Stimulated activated CD4-positive, alpha-beta T cell treated with anti-CD3 and anti-CD28 coated beads, TNF-alpha, amount 100 ng/mL, for 4 hours (primary cell): ENCODE results near the gene C22orf31.
A peak's percentile ranks its signal among the peaks of the same experiment; 100 is the strongest.

Experiments
- DNase-seq, 3 experiments: peaks; one replicate each; pipeline ENCODE4 v3.0.0-alpha.2; 2020; ENCODE audit warnings: low read depth in 3 of 3

C22orf31 gene

DNA sequence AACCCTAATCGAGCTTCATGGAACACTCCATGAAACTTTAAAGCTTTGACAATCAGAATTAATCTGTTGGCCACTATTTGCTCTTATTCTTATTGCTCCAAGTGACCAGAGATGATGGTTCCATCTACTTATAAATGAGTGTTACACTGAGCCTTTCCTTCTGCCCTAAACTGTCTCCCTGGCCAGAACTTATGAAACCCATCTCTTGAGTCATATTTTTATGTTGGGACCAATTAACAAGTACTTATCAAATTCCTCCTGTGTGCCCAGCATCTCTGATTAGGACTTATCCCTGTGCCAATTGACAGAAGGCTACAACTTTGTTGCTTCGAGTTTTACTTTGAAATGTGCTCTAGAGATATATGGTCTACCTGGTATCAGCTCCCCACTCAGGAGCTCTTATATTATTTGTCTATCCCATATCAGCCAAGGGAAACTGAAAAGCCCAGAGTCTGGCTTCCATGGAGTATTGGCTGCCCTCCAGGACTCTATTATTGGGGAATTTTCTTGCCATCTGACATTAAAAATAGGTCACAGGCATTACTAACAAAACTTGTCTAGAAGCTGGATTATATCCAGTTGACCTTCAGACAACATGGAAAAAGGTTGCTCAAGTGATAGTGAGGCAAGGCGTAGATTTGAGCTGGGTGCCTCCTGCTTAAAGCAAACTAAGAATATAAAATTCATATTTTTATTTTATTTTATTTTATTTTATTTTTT, 20.0 kb upstream of the C22orf31 start:
- no peak for DNase-seq

DNA sequence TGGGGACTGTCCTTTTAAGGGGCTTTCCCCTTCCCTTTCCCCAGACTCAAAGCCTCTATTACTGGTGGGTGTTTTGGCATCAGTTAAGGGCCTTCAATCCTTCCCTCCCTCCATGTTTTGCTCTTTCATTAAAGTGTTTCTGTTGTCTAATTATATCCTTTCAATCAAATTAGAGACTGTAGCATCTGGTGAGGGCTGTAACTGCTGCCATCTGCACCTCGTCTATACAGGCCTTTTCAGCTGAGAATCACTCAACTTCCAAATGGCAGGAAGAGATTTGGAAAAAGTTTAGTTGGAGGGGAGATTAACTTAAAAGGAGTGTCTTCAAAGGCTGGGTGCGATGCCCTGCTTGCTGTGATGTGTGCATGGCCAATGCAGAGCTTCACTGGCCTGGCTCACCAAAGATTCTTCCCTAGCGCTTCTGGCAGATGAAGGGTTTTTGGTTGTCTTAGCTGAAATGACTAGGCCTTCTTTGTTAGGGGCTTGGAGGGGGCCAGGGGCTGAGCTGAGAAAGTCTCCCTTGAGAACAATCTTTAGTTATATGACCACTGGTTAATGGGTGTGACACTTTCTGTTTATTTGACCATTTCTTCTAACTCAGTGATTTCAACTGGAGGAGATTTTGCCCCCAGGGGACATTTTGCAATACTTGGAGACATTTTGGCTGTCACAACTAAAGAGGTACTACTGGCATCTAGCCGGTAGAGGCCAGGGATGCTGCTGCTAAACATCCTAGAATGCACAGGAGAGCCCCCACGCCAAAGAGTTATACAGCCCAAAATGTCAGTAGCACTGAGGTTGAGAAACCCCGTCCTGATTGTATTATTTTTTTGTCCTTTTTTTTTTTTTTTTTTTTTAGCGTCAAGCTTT, 18.7 kb upstream of the C22orf31 start:
- DNase-seq, result no peak

DNA sequence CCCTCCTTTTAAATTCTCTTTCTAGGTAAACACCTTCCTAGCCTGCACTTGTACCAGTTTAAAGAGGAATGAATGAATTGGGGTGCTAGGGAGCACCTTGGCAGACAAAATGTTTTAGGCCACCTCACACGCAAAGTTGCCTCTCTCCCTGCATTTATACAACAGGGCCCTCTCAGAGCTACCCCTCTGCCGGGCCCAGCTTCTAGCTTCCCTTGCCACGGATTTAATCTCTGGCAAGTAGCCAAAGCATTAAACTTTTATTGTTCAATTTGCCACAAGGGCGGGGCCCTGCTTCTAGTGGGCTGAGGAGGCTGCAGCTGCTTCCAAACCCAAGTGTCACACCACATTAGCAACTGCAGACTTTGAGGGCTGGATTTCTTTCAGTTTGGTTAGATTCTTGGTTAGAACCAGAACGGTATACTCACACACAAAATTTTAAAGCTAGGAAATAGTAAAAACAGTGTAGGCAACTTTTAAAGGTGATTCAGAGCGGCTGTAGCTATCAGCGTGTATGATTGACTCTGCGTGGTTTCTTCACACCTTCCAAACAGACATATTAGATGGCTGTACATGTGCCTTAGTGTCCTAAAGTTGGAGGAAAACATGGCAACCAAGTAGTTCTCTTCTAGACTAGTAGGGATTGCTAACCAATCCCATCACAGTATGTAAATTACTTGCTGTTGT, 17.7 kb upstream of the C22orf31 start:
- DNase-seq, result no peak

DNA sequence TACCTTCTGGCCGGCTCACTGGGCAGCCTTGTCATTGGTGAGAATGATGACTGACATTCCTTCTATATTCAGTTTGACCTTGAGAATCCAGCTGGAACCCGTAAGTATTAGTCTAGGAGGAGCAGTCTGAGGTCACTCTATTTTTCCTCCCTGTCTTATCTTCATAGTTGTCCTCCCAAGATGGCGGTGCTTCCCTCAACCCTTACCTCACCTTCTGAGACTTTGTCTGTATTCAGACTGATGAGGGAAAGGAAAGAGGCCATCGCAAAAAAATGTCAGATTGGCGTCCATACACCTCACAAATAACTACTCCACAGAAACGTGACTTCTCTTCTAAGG, 17.2 kb upstream of the C22orf31 start:
- DNase-seq, result no peak

DNA sequence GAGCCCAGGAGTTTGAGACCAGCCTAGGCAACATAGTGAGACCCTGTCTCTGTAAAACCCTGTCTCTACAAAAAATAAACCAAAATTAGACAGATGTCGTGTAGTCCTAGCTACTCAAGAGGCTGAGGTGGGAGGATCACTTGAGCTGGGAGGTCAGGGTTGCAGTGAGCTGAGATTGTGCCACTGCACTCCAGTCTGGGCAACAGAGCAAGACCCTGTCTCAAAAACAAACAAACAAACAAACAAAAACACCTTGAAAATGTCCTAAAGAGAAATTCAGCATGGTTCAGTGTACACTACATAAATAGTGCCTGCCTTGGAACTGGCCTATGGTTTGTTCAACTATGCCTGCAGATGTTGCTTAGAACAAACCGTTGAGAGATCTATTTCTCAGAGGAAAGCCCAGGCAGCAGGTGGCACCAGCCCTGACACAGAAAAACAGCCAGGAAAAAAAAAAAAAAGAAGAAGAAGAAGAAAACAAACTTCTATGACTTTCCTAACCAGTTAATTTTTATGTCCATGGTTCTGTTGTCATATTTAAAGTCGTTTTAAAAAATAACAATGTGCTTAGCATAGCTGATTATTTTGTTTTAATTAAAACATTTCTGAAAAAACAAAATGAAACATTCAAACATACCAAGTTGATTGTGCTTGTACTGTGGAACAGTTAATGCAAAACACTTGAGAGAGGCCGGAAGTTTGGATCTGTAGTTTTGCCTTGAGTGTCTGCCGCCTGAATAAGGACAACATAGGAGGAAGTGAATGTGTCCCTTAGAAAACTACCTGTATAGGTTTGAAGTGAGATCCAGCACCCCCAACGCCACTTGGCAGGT, 16.6 kb upstream of the C22orf31 start:
- no peak for DNase-seq

DNA sequence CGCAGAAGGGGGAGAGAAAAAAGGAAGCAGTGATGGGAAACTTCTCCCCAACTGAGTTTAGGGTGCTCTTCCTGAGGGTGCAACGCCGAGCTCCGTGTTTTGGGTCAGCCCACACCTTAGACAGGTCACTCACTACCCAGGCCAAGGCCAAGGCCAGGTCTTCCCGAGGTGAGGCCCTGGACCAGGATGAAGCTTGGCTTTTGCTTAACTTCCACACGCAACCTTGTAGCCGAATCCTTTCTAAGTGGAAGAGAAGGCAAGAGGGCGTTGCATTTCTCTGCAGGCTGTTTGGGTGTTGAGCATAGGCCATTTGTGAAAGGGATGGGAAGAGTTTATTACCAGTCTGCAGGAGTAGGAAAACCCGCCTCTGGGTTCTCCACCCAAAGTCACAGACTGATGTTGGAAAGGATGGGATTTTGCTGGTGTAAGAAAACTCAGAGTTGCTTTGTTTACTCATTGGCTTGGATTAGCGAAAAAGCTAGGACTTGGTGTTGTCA, 12.7 kb upstream of the C22orf31 start:
- no peak for DNase-seq

DNA sequence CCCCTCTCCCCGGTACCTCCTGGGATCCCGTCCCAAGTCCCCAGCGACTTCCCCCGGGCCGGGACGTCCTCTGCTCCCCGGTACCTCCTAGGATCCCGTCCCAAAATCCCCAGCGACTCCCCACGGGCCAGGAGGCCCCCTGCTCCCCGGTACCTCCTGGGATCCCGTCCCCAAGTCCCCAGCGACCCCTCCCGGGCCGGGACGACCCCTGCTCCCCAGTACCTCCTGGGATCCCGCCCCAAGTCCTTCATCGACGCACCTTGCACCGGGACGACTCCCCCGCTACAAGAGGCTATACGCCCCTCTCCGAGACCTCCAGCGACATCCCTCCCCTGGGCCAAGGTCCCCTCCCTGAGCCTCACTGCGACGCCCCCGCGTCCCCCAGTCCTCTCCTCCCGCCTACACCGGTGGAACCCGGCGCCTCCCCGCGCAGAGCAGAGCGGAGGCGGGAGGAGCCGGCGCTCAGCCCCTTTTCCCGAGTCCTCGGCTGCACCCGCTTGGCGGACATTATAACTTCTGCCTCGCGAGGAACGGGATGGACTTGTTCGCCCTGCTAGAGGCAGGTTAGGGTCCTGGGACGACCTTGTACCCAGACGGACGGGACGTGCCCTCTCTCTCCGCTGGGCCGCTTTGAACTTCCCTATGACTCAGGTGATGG, 12.1 kb upstream of the C22orf31 start:
- peak in 1 of 3 experiments; percentile 28 for DNase-seq

DNA sequence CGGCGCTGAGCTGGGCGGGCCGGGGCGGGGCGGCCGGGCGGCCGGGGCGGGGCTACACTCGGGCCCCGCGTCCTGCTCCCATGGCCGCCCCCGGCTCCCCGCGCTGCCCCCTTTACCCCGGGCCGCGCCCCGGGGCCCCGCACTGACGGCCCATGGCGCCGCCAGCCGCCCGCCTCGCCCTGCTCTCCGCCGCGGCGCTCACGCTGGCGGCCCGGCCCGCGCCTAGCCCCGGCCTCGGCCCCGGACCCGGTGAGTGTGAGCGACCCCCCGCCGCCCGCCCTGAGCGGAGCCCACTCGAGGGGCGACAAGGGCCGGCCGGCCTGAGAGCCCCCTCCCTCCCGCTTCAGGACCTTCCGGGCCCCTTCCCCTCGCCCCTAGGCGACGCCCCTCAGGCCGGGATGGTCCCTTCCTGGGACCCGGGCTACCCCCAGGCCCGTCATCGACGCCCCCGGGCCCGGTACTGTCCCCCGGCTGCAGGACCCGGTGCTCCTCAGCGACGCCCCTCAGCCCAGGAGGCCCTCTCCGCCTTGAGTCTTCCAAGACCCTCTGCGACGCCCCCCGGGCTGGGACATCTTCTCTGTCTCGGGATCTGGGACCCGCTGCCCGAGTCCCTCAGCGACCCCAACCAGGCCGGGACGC, 11.5 kb upstream of the C22orf31 start, which contains the start of gene KREMEN1:
KREMEN1 (plus strand) TSS at position 57 of the 639 bp plus-strand sequence; CDS start at position 153, 96 bp downstream.
- no peak for DNase-seq

DNA sequence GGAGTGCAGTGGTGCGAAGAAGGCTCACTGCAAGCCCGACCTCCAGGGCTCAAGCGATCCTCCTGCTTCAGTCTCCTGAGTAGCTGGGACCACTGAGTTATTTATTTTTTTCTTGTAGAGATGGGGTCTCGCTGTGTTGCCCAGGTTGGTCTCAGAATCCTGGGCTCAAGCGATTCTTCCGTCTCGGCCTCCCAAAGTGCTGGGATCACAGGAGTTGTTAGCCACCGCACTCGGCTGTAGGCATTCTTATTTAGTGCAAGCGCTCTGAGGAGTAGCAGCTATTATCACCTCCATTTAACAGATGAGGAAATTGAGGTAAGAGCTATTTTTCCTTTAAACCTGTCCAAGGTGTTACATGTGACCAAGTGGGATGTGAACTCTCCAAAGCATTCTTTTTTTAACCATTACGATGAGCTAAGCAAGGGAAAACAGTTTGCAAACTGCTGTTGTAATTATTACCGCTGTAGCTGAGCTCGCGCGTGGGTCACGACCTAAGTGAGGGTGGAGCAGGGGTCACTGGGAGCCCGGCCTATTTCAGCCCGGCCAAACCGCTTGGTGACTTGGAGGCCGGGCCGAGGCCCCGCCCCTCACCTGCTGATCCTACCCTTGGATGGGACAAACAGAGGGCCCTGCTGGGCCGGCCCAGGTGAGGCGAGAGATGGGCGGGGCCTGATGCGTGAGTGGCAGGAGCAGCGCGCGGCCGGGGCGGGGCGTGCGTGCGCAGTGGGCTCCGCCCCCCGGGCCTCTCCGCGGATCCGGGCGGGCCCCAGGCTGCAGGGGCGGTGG, 10.8 kb upstream of the C22orf31 start:
- DNase-seq, result peak; percentile 59 to 74 (median 70)

DNA sequence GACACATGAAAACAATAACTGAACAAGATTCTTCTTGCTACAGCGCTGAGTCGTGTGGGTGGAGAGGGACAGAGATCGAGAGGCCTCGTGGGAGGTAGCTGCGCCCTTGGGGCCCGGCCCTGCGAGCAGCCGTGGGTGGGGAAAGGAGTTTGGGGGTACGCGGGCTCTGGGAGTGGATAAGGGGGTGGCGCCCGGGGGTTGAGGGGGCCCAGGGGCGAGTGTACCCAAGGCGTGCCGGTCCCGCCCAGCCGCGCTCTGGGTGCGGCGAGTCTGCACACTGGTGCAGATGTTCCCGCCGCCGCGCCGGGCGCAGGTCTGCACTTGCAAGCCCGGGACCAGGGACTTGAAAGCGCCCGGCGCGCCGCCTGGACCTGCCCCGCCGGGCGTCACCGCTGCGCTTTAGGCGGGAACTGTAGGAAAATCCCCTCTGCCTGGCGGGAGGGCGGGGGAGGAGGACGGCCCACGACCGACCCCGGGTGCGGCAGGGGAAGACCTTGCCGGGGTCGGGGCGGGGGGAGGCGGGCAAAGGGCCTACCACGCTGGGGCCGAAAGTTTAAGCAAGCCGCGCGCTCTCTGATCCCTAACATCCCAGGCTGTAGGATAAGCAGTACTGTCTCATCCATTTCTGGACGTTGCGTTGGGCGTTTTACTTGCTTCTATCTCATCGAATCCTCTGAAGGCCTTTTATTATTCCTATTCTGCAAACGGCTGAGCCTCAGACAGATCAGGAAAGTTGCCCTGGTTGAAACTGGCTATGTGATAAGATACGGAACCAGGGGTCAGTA, 9.8 kb upstream of the C22orf31 start:
- DNase-seq, result no peak

DNA sequence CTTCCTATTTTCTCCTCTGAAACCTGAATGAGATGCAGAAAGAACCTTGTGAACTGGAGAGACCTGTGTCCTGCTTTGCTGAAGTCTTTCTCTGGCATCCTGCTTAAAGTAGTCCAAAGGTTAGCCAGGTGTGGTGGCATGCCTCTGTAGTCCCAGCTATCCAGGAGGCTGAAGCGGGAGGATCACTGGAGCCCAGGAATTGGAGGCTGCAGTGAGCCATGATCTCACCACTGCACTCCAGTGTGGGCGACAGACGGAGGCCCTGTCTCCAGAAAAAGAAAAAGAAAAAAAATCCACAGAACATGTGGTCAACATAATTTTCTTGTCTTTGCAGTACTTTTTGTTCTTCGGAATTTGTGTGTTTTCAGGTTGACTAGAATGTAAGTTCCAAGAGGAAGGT, 8.9 kb upstream of the C22orf31 start:
- DNase-seq, result no peak

DNA sequence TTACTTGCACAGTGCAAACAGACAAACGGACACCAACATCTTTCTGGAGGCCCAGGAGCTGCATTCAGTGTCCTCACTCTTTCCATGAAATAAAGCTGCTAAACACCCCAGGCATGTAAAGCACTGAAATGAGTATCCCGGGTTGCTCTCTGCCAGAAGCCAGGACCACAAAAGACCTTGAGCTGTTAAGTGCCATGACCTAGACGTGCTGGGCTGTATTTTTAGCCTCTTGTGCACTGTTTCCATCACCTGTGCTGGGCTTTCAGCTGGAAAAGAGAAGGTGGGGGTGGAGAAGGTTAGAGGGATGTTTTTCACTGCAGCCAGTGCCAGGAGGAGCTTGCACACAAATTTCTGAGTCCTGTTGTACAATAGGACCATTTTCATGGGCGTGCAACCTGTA, 7.8 kb upstream of the C22orf31 start:
- no peak for DNase-seq

DNA sequence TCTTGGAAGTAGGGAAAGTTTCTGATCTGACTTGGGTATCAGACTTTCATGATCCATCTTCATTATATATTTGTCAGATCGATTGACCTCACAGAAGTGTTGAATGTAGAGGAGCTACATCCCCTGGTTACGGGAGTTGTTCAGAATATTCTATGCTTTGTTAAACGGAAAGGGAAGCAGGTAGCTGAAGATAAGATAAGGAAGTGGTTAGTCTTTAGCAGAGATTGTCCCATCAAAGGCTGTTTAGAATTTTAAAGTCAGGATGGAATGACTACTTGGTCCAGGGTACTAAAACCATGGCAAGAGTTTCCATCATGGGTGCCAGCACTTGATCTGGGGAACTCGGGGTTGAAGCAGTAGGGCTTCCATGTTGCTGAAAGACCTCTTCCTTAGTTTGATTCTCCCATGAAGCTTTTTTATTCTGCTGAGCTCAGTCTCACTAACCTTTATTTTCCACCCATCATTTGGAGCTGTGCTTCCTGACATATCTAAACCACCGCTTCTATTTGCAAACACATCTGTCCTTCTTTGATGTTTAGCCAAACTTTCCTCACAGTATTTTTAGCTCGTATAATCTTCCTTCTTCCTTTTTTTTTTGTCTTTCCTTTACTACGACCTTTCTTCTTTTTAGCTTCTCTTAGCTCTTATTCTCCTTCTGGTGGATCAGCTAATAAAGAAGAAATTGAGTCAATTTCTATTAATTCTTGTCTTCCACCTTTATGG, 4.0 kb upstream of the C22orf31 start:
- no peak for DNase-seq

DNA sequence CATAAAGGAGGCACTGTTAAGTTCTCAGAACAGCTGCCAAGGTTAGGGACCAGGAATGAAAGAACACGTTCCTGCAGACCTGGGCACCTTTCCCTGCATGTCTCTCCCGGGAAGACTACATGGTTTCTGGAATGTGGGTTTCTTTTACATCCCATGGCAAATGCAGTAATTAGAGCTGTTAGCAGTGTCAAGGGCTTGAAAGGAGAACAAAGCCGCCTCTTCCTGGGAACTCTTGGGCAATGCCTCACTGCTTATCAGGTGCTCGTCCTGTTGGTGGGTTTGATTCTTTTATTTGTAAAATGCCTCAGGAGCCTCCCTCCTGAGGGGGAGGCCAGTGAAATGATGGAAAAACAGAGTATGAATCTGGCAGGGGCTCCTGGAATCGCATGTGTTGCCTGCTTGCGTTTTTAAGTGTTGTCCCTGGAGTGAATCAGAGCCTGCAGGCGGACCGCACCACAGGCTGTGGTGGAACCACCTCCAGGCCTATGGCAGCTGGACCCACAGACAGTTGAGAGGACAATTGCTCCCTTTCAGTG, 723 bp upstream of the C22orf31 start:
- no peak for DNase-seq

DNA sequence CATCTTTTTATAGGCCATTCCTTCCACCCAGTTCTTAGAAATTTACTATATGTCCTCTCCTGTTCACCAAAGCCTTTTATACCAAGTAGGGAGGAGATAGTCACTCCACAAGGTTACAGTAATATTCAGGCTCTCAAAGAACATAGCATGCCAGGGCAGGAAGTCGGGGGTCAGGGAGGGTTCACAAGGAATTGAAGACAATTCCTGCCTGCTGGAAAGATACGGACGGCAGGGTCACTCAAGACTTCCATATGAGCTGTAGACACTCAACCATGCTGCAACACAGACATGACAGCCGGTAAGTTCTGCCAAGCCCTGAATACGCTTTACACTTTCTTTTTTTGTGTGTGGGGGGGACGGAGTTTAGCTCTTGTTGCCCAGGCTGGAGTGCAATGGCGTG, 700 bp downstream of the C22orf31 start:
- no peak for DNase-seq

DNA sequence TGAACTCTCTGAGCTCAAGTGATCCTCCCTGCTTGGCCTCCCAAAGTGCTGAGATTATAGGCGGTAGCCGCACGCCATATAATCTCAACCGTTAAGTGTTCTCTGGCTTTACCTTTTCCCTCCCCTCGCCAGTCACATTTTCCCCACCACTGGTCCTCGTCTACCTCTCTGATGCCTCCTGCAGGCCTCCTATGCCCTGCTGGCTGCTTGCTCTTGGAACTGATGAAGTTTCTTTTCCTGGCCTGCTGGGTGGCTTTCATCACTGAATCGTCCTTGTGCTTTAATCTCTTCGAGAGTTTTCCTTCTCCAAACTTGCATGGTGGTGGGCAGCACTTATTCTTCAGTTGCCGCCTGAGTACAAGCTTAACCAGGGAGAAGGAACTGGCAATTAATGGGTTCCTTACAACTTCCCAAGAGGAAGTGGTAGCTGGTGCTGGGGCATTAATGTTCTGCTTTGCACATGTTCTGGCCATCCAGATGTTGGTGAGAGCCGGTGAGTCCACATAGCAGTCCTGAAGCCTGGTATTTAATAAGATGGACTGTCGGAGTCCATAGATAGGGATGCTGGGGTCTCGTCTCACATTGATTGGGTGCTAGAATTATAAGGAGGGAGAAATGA, 1.3 kb downstream of the C22orf31 start:
- no peak for DNase-seq

DNA sequence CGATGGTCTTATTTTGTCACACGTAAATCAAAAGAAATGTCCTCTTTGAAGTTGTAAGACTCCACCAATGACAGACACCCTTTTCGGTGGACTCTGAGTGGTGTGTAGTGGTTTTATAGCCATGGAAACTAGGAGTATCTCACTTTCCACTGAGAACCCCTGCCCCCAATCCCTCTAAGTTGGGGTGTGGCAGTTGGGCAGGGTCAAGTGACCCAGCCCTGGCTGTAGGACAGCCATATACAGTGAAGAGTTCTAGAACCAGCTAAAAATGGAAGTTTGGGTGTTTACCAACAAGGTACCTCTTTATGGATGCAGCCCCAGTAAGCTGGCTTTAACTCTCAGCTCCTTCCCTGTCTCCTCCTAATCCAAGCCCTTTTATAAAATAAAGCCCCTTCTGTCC, 5.2 kb downstream of the C22orf31 start:
- no peak for DNase-seq
